Gastroesophageal sphincter (tissue), 3 donors: ENCODE data around the gene AGL.

Experiments
- CTCF ChIP-seq, 4 experiments: fragments of 200-600 bp in 2 of 4; fragments of 450-650 bp in 2 of 4; sonication (generic) in 1 of 4; IDR thresholded peaks; one replicate each; pipeline ENCODE4 v1.5.1; 2017 to 2019; ENCODE audit warnings: antibody characterized with exemption in 4 of 4, mild to moderate bottlenecking in 2 of 4, moderate library complexity in 2 of 4
- EP300 ChIP-seq: sonication (generic); formaldehyde crosslinking; IDR thresholded peaks from one replicate; pipeline ENCODE4 v1.6.1; 2017; ENCODE audit warnings: antibody characterized with exemption, mild to moderate bottlenecking
- POLR2A ChIP-seq, 2 donors: fragments of 450-650 bp; IDR thresholded peaks; one replicate each; pipeline ENCODE4 v1.6.1; 2017; ENCODE audit warnings: antibody characterized with exemption in 2 of 2, mild to moderate bottlenecking in 2 of 2, moderate library complexity in 1 of 2
- POLR2AphosphoS5 ChIP-seq: sonication (generic); formaldehyde crosslinking; IDR thresholded peaks from one replicate; pipeline ENCODE4 v1.6.1; 2017; ENCODE audit warnings: antibody characterized with exemption

- TF ChIP-seq CTCF (IDR thresholded peaks at IDR 0.05), result no peak
- no peak for TF ChIP-seq POLR2A (IDR thresholded peaks at IDR 0.05)
- TF ChIP-seq POLR2AphosphoS5, result no peak
- no peak for TF ChIP-seq EP300
Measured at GRCh38 chr1:99869723-99870122, 19.6 kb downstream of the AGL start.
